HG02840 (cell line): Measurements from ENCODE around the gene VIPR2.

Experiments used
- ATAC-seq: cut with Tn5 transposase; IDR thresholded peaks from one replicate; pipeline ENCODE4 v1.9.1; 2021; ENCODE audit warnings: mild to moderate bottlenecking, moderate library complexity, moderate number of reproducible peaks; ENCODE audit not compliant: unreplicated experiment, low FRiP score

The VIPR2 gene

DNA sequence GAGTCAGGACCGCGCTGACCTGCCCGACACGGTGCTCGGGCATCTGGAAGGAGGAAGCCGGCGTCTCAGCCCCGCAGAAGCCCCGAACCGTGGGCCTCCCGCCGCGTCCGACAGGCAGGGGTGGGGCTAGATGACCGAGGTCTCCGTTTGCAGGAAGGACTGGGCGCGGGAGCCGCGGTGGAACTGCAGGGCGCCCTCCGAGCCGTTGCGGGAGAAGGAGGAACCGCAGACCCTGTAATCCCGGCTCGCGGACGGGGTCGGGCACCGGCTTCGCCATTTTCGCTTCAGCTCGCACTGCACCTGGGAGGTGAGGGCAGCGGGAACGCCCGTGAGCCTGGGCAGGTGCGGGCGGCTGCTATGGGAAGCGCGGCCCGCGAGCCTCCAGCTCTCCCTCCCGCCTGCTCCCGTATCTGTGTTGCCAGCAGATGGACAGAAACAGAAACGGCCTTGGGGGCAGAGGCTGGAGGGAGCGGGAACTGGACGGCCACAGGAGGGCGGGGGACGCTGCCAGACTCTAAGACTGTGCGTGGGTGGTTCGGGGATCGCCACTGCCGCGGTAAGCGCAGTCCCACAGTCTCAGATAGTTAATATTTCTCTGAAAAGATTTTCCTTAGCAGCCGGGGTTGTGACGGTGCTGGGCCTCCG, 114.1 kb downstream of the VIPR2 start:
- ATAC-seq, result no peak

DNA sequence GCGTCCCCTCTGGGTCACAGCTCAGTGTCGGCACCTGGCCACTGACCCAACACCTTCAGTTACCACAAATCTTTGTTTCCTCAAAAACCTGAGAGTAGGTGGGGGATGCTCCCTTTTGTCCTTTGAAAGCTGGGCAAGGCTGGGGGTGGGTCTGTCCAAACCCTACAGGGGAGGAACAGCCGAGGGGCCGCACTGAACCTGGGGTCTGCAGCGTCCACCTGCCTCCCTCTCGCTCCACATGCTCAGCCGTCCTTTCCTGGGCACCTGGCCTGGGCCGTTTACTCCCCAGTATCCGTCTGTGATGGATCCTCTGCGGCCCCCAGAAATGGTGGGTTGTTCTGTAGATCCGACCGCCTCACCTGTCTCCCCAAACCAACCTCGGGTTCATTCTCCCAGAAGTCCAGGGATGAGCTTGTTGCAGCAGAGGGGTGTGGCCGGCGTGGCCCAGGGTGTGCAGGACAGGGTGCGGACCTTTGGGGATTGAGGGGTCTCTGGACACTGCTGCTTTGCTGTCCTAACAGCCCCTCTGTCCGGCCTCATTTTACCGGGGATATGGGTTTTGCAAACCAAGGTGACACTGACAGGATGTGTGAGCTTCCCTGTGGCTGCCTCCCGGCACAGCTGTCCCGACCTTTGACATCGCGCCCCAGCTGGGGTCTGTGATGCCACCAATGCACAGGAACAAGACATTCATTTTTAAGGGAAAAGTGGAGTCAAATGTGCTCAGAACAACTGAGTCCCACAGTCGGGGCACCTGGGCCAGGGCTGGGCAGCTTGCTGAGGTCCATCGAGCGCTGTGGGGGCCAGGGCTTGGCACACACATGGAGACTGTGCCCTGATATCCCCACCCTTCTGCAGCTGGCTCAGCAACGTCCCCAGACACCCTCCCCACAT, 115.9 kb downstream of the VIPR2 start:
- ATAC-seq, result no peak

DNA sequence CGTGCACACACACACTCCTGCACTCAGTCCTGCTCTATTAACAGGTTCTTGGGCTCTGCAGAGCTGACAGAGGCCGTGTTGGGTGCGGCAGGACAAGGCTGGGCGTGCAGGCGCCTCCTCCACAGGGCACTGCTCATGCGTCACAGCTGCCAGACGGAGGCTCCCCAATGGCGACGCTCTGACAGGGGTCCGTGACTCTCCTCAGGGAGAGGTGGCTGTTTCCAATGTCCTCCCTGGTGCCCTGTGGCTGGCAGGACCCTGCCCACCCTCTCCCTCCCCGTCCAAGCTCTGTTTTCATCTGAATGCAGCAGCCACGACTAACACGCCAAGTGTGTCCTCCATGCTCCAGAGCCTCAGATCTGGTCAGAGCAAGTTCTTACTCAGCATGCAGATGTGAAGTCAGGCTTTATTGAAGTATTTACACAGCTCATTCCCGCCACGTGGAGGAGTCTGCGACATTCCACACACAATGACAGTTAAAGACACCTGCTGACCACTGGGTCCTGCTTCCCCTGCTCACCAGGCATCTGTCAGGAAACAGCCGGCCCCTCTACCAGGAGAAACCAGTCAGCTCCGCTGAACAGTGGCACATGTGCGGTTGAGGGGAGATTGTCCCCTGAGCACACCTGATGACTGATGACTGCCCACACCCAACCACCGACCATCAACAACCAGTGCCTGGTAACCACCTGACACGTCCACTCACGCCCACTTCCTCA, 116.7 kb downstream of the VIPR2 start:
- no peak for ATAC-seq

DNA sequence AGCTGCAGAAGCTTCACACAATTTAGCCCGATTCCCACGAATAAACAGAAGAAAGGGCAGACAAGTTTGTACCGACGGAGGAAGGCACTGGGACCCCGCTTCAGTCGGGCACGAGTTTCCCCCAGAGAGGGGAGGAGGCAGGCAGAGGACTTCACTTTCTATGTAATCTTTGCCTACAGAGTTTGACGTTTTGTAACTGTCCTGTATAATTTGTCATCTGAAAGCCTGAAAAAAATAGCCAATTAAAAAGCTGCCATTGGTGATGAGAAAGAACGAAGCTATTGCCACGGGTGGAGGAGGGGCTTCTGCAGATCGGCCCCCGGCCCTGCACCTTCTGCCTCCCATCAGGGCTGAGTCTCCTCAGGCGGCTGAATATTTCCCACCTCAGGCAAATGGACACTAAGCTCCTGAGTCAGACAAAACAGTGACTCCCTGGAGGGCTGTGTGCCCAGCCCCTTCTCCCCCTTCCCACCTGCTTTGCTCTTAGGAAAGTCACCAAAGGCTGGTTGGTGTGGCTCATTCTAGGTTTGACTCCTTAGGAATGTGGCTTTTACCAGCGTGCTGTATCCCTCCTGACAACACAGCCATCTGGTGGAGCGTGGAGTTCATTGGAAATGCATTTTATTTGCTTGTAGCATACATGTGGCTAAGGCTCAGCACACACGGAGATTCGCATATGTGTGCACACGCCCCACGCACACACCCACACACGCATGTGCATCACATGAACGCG, 117.4 kb downstream of the VIPR2 start:
- ATAC-seq, result no peak

DNA sequence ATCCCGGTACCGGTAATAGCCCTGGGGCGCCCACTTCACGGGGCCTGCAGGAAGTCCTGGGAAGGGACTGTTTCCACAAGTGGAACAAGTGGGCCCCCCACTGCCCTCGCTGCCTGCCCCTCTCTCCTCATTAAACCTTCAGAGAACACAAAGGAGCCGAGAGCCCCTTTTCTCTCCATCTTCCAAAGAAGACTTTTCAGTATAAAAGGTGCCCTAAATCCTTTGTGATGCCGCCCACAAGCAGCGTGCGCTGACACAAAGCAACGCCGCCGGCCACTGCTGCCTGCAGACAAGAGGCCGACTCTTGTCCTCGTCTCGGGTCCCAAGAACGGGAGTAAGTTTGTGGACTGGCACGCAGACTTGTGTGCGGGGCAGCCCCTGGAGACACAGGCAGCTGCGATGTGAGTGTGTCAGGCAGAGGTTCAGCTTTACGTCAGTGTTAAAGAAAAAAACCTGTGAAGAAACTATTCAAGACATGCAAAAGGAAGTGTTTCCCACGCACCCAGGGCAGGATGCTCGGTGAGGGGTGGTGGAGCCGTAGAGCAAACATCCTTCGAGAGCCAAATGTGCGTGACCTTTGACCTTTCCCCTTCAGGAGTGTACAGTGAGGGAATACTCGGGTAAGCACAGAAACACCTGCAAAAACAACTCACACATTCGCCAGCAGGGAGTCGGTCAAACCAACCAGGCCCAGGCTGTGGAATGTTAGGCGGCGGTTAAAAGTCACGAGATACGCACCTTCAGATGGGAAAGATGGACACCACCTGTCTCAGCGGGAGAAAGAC, 118.2 kb downstream of the VIPR2 start:
- ATAC-seq, result no peak

DNA sequence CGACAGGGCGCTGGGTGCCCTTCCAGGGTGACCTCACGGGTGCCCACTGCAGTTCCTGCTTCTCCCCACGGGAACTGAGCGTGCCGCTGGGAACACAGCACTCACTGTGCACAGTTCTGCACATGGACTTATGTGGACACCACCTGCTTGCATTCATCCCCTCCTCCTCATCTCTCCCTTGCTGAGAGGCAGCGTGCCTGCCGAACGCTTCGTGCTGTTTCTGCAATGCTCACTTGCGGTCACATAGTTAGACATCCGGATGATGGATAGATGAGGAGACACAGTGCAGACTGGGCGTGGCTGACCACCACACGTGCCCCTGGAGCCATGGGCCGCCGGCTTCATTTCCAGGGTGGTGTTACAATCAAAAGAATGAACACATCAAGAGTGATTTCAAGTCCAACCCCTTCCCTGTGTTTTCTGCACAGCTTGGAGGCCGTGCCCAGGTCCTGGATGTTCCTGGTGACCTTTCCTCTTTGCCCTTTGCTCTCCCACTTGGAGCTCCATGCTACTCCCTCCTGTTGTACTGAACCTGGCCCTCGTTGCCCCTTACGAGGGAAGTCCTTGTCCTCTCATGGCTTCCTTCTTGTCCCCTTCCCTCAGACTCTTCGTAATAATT, 119.4 kb downstream of the VIPR2 start:
- ATAC-seq, result no peak

DNA sequence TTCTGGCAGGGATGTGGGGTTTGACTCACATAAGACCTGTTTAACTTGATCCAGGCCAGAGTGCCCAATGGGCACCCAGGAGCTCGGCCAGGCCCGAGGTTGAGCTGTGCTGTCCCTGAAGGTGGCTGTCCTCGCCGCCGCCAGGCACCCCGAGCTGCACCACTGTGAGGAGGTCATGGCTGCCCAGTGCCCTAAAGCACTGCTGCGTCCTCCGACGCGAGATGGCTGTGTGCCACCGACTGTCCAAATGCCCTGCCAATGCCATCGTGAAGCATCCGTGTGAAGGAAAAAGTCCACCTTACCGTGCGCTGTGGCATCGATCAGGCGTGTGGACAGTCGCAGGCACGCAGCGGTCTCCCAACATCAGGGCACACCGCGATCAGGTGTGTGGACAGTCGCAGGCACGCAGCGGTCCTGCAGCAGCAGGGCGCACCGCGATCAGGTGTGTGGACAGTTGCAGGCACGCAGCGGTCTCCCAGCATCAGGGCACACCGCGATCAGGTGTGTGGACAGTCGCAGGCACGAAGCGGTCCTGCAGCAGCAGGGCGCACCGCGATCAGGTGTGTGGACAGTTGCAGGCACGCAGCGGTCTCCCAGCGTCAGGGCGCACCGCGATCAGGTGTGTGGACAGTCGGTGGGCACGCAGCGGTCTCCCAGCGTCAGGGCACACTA, 120.3 kb downstream of the VIPR2 start:
- no peak for ATAC-seq

DNA sequence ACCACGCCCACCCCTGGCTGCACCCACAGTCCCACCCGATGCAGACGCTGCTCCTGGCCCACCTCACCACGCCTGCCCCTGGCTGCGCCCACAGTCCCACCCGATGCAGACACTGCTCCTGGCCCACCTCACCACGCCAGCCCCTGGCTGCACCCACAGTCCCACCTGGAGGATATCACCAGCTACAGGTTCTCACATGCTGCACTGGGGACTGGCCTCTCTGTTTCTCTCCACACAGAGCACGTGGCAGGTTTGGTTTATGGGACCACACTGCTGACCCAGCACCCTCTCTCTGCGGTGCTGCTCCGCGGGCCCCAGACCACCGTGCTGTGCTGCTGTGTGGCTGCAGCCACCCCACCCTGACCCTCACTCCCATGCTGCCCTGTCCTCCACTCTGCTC, 120.9 kb downstream of the VIPR2 start:
- no peak for ATAC-seq

DNA sequence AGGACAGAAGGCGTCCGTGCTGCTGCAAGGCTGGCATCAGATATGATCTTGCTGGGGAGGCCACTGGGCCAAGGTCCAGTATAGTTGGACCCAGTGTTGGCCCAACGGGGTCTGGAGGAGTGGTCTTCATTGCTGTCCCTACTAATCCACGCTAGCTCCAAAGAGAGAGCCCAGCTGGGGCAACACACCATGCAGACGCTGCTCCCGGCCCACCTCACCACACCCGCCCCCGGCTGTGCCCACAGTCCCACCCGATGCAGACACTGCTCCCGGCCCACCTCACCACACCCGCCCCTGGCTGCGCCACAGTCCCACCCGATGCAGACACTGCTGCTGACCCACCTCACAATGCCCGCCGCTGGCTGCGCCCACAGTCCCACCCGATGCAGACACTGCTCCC, 121.5 kb downstream of the VIPR2 start:
- ATAC-seq, result no peak

DNA sequence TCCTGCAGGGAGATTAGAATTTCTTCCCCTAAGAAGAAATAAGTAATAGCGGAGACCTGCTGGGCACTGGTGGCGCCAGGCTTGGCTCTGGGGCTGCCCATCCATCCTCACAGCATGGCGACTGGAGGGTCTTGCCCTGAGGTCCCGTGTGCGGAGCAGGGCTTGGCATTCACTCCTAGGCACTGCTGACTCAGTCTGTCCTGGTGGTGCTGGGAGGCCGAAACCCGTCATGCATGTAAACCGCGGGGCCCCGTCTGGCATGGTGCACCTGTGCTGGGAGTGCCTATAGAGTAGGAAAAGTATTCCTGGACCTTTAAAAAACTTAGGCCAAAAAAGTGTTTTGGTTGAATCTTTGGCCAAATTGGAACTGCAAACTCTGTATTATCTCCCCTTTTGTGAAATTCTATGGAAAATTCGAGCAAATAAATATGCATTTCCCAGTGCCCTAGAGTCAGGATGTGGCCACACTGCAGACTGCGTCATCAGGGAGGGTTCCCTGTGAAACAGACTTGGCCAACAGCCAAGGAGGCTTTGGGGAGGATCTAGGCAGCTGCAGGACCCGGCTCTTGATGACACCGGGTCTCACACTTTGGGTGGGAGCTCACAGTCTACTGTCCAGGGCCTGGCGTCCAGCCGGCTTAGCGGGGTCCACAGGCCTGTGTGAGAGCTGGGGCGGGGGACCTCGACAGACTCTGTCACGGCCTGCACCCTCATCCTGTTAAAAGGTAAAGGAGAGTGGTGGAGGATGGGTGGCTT, 122.3 kb downstream of the VIPR2 start:
- ATAC-seq, result no peak

DNA sequence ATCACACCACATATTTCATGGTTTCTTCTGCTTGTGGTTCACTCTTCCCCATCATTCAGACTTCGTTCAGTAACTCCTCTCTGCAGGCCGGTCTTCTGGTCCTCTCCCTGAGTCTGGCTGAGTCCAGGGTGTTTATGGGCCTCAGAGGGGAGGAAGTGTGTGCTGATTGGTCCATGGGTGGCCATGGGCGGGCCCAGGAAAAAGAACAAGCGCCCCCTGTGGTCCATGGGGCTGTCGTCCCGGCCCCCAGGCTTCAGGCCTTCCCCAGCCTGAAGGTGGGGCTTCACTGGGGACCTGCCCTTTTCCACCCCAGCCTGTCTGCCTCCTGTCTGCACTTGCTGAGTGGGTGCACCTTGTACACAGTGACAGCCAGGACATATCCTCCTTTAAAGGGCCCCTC, 123.7 kb downstream of the VIPR2 start:
- ATAC-seq, result no peak

DNA sequence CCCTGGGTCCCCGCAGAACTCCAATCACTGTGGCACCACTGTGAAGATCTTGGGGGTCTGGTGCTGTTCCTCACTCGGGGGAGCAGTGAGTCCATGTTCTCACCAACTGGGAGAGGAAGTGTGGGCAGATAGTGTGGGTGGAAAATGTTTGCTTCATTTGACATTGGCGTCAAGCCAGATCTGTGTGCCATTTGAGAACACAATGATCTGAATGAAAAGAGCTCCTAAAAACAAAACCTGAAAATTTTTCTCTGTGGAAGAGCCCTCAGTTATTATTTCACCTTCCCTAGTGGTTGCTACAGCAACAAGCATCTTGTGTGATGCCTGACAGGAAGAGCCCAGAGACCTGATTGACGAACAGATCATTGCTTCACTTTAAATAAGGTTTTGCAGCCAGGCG, 125.6 kb downstream of the VIPR2 start:
- ATAC-seq, result no peak

DNA sequence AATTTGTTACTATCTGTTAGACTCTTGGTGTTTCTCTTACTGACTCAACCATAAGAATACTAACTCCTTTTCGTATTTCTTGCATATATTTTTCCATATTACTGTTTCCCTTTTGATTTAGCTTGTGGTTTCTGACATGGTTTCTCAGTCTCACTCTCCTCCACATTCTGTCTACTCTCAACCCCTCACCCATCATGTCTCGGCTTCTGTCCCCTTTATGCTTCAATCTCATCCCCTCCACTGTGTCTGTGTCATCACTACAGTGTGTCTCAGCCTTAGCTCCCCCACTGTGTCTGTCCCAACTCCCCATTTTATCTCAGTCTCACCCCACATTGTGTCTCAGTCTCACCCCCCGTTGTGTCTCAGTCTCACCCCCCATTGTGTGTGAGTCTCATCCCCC, 126.9 kb downstream of the VIPR2 start:
- ATAC-seq, result no peak

DNA sequence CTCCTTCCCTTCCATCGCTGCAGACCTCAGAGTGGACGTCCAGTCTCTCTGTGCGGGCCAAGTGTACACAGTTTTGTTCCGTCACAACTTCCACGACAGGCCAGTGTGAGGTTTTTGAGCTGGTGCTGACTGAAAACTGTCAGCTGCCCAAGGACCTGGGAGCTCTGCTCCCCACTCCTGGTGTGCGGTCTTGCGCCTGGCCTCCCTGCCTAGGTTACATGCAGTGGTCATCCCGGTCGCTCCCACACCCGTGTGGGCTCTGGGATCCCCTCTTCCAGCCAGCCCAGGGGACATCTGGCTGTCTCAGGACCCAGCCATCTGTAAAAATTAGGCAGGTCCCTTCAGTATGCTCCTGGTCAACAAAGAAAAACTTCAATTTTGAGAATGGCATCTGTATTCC, 127.5 kb downstream of the VIPR2 start:
- no peak for ATAC-seq

DNA sequence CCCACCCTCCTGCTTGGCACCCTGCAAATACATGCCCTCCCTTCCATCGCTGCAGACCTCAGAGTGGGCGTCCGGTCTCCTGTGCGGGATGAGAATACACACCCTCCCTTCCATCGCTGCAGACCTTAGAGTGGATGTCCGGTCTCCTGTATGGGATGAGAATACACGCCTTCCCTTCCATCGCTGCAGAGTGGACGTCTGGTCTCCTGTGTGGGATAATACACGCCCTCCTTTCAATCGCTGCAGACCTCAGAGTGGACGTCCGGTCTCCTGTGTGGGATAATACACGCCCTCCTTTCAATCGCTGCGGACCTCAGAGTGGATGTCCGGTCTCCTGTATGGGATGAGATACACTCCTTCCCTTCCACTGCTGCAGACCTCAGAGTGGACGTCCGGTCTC, 128.1 kb downstream of the VIPR2 start:
- ATAC-seq, result no peak

DNA sequence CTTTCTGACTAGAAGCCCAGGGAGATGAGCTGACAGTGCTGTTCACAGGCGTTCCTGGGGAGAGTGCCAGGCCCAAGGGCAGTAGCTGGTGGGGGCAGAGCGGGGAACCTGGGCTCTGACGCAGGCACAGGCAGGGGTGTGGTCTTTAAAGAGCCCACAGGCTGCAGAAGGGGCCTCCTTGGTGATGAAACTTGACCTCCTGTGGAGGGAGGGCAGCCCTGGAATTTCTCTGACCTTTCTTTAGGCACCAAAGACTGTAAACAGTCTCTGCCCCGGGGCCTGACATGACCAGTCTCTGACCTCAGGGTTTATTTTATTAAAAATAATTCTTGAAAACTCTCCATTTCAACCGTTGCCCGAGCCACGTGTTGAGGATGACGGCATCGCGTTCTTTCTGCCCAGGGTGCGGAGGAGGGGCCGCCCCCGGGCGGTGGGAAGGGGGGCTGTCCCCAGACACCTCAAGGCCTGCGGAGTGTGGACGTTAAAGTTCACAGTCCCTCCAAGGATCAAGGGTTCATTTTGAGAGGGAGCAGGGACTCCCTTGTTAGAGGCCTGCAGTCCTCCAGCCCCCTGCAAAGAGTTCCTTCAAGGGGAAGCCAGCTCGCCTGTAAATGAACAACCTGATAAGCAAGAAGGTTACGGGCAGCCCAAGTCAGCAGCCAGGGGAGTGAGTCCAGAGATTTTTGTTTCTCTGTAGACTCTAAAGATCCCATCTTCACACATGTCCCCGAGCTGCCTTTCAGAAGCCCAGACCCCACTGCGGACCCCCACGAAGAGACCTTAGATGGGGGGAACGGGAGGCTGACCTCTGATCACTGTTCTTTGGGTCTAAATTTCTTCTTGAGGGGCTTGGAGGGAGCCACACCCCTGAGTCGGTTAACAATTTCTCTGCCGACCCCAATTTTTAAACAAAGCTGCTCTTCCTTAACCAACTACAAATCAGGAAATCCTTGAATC, 128.9 kb downstream of the VIPR2 start:
- ATAC-seq, result no peak

DNA sequence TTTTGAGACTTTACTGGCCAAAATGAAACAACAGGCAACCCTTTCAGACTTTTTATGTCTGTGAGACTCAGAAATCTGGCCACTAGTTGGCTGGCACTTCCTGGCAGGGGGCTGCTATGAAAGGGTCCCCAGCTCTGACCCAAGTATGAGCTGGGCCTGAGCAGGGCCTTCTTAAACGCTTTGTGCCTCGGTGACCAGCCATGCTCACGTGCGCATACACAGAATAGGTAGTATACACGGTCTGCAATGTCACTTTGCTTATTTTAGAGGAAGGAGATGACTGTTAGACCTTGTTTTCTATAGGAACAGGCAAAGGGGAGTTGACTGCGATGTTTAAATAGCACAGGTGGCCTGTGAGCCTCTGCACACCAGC, 129.6 kb downstream of the VIPR2 start:
- ATAC-seq, result no peak
